K562 (cell line): ENCODE results near the gene VENTX. TPM values are rescaled to one million over a fixed set of nuclear protein-coding genes. Genes with fewer than 3 reads are reported as not detected.
A peak's percentile ranks its signal among the peaks of the same experiment; 100 is the strongest.

Experiments used
- ATAC-seq: fragments of 200-7000 bp; cut with Tn5 transposase; 3 replicates; pipeline ENCODE4 v1.9.1; 2020; ENCODE audit warnings: moderate library complexity
- BruUV-seq: library from RNA; stranded (reverse); fragments of 400-500 nt; replicated peaks from 2 replicates; lab custom pipeline; 2021; lab: Mats Ljungman, UMichigan
- CTCF ChIA-PET: fragments of 300-600 bp; formaldehyde crosslinking; extraction: SDS; loops from one replicate; lab custom pipeline; 2021; ENCODE audit warnings: low intra/inter-chr PET ratio; lab: Yijun Ruan, JAX
- POLR2A ChIA-PET: fragments of 300-600, 350-650 bp; sonication (Branson Sonifier 250); formaldehyde crosslinking; extraction: SDS; loops from one replicate; lab custom pipeline; 2021; ENCODE audit warnings: antibody characterized with exemption, inconsistent platforms; lab: Yijun Ruan, JAX
- DNase-seq, 4 experiments: peaks; one replicate each; pipeline versions ENCODE4 v3.0.0 to v3.0.0-alpha.2; 2011 to 2018; ENCODE audit warnings: low spot score in 3 of 4, mixed read lengths in 3 of 4; ENCODE audit errors: extremely low read depth in 1 of 4
- FAIRE-seq: peaks from 2 replicates; lab custom pipeline; 2011; peaks lifted over from hg19 to GRCh38; lab: Jason Lieb, UNC
- H2AFZ ChIP-seq: 2 replicates; pipeline ENCODE4 v1.6.0; 2011; ENCODE audit warnings: low read depth, low read length, control low read depth, inconsistent platforms
- H3K27ac ChIP-seq: fragments of 200-600 bp; 3 replicates; pipeline ENCODE4 v1.8.0; 2011; ENCODE audit warnings: low read depth, mild to moderate bottlenecking, control low read depth, inconsistent platforms, low read length, moderate library complexity, mixed read lengths; ENCODE audit errors: extremely low read depth
- H3K27me3 ChIP-seq, 2 experiments: fragments of 300-600 bp in 1 of 2; 2 replicates in 1 of 2; 3 replicates in 1 of 2; pipeline versions ENCODE4 v1.6.0 to v1.8.0; 2011; ENCODE audit warnings: inconsistent platforms in 2 of 2, low read length in 2 of 2, mild to moderate bottlenecking in 1 of 2, mixed read lengths in 1 of 2, moderate library complexity in 1 of 2; ENCODE audit not compliant: control insufficient read depth in 2 of 2, insufficient read depth in 2 of 2
- H3K36me3 ChIP-seq: fragments of 300-600 bp; 3 replicates; pipeline ENCODE4 v1.8.0; 2011; ENCODE audit warnings: mild to moderate bottlenecking, low read length, inconsistent platforms; ENCODE audit not compliant: control insufficient read depth, insufficient read depth
- H3K4me1 ChIP-seq, 2 experiments: fragments of 200-600 bp in 1 of 2; replicated peaks in 1 of 2; 2 replicates in 1 of 2; 3 replicates in 1 of 2; pipeline versions ENCODE4 v1.5.1 to v1.8.0; 2011; ENCODE audit warnings: inconsistent platforms in 2 of 2, low read length in 2 of 2, mild to moderate bottlenecking in 1 of 2, mixed read lengths in 1 of 2, moderate library complexity in 1 of 2; ENCODE audit not compliant: control insufficient read depth in 2 of 2, insufficient read depth in 2 of 2
- H3K4me2 ChIP-seq: 2 replicates; pipeline ENCODE4 v1.6.1; 2011; ENCODE audit warnings: low read length, control low read depth, inconsistent platforms, mixed read lengths; ENCODE audit not compliant: insufficient read depth
- H3K4me3 ChIP-seq: fragments of 200-600 bp; sonication (generic), shearing (Covaris generic); 2 replicates; pipeline ENCODE4 v1.5.1; 2016; ENCODE audit warnings: control low read depth, inconsistent platforms
- H3K79me2 ChIP-seq: fragments of 200-600 bp; 3 replicates; pipeline ENCODE4 v1.8.0; 2011; ENCODE audit warnings: low read length, inconsistent platforms; ENCODE audit not compliant: control insufficient read depth, insufficient read depth
- H3K9ac ChIP-seq, 2 experiments: 2 replicates each; pipeline versions ENCODE4 v1.6.0 to v1.6.1; 2011; ENCODE audit warnings: low read depth in 2 of 2, low read length in 2 of 2, control low read depth in 1 of 2, inconsistent platforms in 1 of 2, mild to moderate bottlenecking in 1 of 2, mixed read lengths in 1 of 2; ENCODE audit not compliant: insufficient read depth in 1 of 2
- H3K9me1 ChIP-seq: one replicate; pipeline ENCODE4 v1.6.0; 2011; ENCODE audit warnings: inconsistent platforms, mild to moderate bottlenecking, low read length, moderate library complexity; ENCODE audit not compliant: control insufficient read depth, insufficient read depth
- H3K9me3 ChIP-seq: replicated peaks from 2 replicates; pipeline ENCODE4 v1.5.1; 2011; ENCODE audit warnings: low read depth, low read length, inconsistent platforms; ENCODE audit not compliant: control insufficient read depth, insufficient read depth
- H4K20me1 ChIP-seq: replicated peaks from 2 replicates; pipeline ENCODE4 v1.6.1; 2011; ENCODE audit warnings: low read length, inconsistent platforms, mixed read lengths; ENCODE audit not compliant: control insufficient read depth, insufficient read depth
- BRD4 ChIP-seq: fragments of 200-600 bp; sonication (generic); IDR thresholded peaks from 2 replicates; pipeline ENCODE4 v1.6.1; 2017; ENCODE audit warnings: inconsistent platforms
- FOSL1 ChIP-seq: fragments of 200-800 bp; sonication (Bioruptor generic); conservative IDR thresholded peaks from 2 replicates; pipeline ENCODE4 v1.6.1; 2016; ENCODE audit warnings: missing genetic modification characterization, missing compliant biosample characterization
- SMC3 ChIP-seq: conservative IDR thresholded peaks from 2 replicates; pipeline ENCODE4 v1.6.1; 2011; ENCODE audit warnings: low read depth, low read length, improper control_type of control experiment; ENCODE audit not compliant: insufficient read depth
- SNRNP70 ChIP-seq: fragments of 200-400 bp; formaldehyde crosslinking; optimal IDR thresholded peaks from 2 replicates; pipeline ENCODE3; 2017; ENCODE audit warnings: low read depth, low read length
- ZBTB33 ChIP-seq: sonication (generic); formaldehyde crosslinking; IDR thresholded peaks from 2 replicates; pipeline ENCODE4 v1.8.1; 2023; ENCODE audit warnings: mild to moderate bottlenecking, missing genetic modification reagents
- WGBS: fragments of 100-300 bp; shearing (Covaris generic); methylation state at CpG from one replicate; pipeline ENCODE4 v1.1.6; 2016; ENCODE audit warnings: low coverage, mixed read lengths; ENCODE audit not compliant: insufficient coverage; ENCODE audit errors: missing lambda C conversion rate; 5-methylcytosine and 5-hydroxymethylcytosine counted together
- in situ Hi-C: fragments of 300-500 bp; cut with MboI; formaldehyde crosslinking; loops from 4 replicates; pipeline ENCODE4 v1.15.0; 2018; ENCODE audit warnings: inconsistent platforms, mixed read lengths
- intact Hi-C: fragments of 100-400 bp; cut with micrococcal nuclease; formaldehyde crosslinking; loops from 2 replicates; pipeline ENCODE4 v1.14.2; 2022
- polyA plus RNA-seq, 8 experiments: library from polyadenylated mRNA; depleted of rRNA in 4 of 8; stranded (reverse) in 5 of 8; unstranded in 3 of 8; fragments of >200 nt; fragmentation: Nextera tagmentation in 2 of 8; fragmentation: Illumina TruSeq in 1 of 8; extraction: Ambion mirVana in 2 of 8; extraction: Trizol in 1 of 8; gene quantifications; 2 replicates each; pipeline versions ENCODE4 v1.2.1 to v1.2.3, GENCODE V29; 2011 to 2014; ENCODE audit warnings: inconsistent platforms in 1 of 8, missing spikeins in 1 of 8
- total RNA-seq, 7 experiments: library from RNA; depleted of rRNA in 6 of 7; stranded (reverse); fragments of >200 nt in 6 of 7; fragmentation: Illumina TruSeq in 2 of 7; extraction: Trizol in 2 of 7; gene quantifications; 2 replicates each; pipeline versions ENCODE4 v1.2.1 to v1.2.3, GENCODE V29; 2011 to 2021; ENCODE audit warnings: low replicate concordance in 1 of 7

VENTX gene
- total and polyA plus RNA-seq, 9 of the 15 experiments (the other 6 are each of a cell fraction or from before 2014, with no cell fraction given), result 0.07 to 0.70 (median 0.20) TPM; not detected in 1

GRCh38 chr10:133225707-133226191 lies 11.9 kb upstream of the VENTX start (continued):
- TF ChIP-seq SMC3, result no peak
- TF ChIP-seq SNRNP70, result no peak
- TF ChIP-seq BRD4, result no peak

DNA sequence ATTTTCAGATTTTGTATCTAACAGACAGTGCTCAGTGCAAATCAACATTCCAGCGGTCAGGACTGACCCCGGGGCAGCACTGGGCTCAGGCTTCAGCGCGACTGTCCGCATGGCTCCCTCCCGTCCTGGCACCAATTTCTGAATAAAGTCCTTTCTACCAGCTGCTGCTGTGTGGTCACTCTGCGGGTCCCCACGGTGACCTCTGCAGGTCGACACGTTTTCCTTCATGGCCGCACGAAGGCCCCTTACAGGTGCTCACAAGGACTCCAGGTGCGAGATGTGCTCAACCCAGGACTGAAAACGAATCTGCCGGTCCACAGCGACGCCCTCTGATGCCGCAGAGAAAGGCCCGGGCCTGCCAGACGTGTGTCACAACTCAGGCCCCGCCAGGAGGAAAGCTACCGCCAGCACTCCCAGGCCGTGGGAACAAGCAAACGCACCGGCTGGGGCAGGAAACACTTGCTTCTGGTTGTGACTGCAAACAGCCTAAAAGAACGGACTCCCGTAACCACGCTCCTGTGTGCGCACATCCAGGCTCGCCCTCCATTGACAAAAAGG lies 11.3 kb upstream of the VENTX start:
- Histone ChIP-seq H3K4me2 (no peak overlapping the region), H3K79me2 (no peaks in the 10 kb centered on the region), H3K9me1 (no peaks in the 10 kb centered on the region), H2AFZ (no peak overlapping the region), H3K9me3 (no peaks in the 10 kb centered on the region), H3K27ac (no peak overlapping the region), H3K27me3 (no peaks in the 10 kb centered on the region), H3K4me1 (peaks cover 12 to 54% of the 10 kb centered on the region in 2 experiments), H3K4me3 (no peak overlapping the region), H4K20me1 (no peaks in the 10 kb centered on the region), H3K36me3 (no peaks in the 10 kb centered on the region), H3K9ac (no peak overlapping the region; a peak in 1 of 4 replicates)
- ATAC-seq (no peak), DNase-seq (no peak), FAIRE-seq (no peak)
- WGBS, result 62% methylated on average over 9 of the region's 30 CpGs
- intact Hi-C loops (no loop called here), in situ Hi-C loops (no loop called here)
- ChIA-PET POLR2A (interaction anchor here (0.7 kb wide), 1 partner anchor 24 kb away, joined by 5 read pairs; no protein-coding TSS in a partner anchor), CTCF (no interaction called here)
- no TSS peak for BruUV-seq
- TF ChIP-seq ZBTB33, result peak; percentile 69; the same call in 1 of the 2 replicates
- no peak for TF ChIP-seq FOSL1
